C4-2B (cell line): ENCODE data around the gene SINHCAF.

Experiments
- ZFX ChIP-seq: fragments of 450-650 bp; IDR thresholded peaks from 2 replicates; pipeline ENCODE4 v1.6.1; 2017
- TF ChIP-seq, protein P1 (sequence below): fragments of 450-650 bp; conservative IDR thresholded peaks from 2 replicates; pipeline ENCODE4 v1.5.1; 2017; ENCODE audit warnings: mild to moderate bottlenecking

DNA sequence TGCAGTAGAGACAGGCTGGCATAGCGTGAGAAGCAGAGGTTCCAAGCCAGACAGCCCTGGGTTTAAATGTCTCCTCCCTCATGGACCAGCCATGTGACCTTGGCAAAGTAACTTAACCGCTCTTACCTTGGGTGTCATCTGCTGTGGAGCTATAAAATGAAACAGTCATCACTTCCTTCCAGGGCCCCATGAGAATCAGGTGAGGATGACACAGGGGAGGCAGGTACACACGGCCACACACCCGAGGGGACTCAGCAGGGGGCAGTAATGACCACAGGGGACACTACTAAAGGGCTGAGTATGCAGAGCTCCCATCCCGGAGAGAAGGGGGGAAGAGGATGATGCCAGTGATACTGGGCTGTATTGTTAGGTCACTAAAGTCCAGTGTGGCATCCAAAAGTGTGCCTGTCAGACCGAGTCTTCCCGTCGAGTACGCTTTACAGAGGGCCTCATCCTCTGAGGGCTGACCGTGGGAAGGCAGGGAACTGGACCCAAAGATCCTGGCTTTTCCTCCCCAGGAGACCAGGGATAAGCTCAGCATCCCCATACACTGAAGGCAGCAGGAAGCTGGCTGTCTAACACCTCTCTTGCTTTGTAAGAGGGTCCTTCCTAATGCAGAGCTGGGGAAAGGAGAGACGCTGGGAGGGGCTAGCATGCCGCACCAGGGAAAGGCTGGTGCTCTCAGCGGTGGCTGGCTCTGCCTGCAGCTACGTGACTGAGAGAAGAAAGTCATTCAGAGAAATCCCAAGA is 94.2 kb downstream of the SINHCAF start:
- TF ChIP-seq, protein P1, sequence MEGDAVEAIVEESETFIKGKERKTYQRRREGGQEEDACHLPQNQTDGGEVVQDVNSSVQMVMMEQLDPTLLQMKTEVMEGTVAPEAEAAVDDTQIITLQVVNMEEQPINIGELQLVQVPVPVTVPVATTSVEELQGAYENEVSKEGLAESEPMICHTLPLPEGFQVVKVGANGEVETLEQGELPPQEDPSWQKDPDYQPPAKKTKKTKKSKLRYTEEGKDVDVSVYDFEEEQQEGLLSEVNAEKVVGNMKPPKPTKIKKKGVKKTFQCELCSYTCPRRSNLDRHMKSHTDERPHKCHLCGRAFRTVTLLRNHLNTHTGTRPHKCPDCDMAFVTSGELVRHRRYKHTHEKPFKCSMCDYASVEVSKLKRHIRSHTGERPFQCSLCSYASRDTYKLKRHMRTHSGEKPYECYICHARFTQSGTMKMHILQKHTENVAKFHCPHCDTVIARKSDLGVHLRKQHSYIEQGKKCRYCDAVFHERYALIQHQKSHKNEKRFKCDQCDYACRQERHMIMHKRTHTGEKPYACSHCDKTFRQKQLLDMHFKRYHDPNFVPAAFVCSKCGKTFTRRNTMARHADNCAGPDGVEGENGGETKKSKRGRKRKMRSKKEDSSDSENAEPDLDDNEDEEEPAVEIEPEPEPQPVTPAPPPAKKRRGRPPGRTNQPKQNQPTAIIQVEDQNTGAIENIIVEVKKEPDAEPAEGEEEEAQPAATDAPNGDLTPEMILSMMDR: no peak
- no peak for TF ChIP-seq ZFX
